Islet precursor cell (in vitro differentiated cells): ENCODE measurements around the gene MACROD1.
"Not testable (repeated sequence)": the region's sequence is repeated elsewhere in the genome, so short reads cannot be mapped to it uniquely, and the experiment has no call there.

Experiments used
- DNase-seq: peaks from one replicate; pipeline ENCODE4 v3.0.0-alpha.2; 2018

Gene MACROD1

GRCh38 chr11:64185175-64185692, 19.3 kb upstream of the MACROD1 start:
- DNase-seq, result no peak

- no peak for DNase-seq
These were observed 18.0 kb upstream of the MACROD1 start for GRCh38 chr11:64183890-64184289.

GRCh38 chr11:64181506-64182411, 15.8 kb upstream of the MACROD1 start:
- DNase-seq, result peak; percentile 98

GRCh38 chr11:64180891-64181290, 15.0 kb upstream of the MACROD1 start:
- DNase-seq, result no peak

GRCh38 chr11:64178951-64179639, 13.2 kb upstream of the MACROD1 start:
- no peak for DNase-seq

GRCh38 chr11:64178203-64178602, 12.3 kb upstream of the MACROD1 start:
- DNase-seq, result no peak

- no peak for DNase-seq
These were observed 10.8 kb upstream of the MACROD1 start for GRCh38 chr11:64176751-64177150.

- DNase-seq, result no peak
These were observed 7.9 kb upstream of the MACROD1 start for GRCh38 chr11:64173616-64174355.

- no peak for DNase-seq
These were observed 4.5 kb upstream of the MACROD1 start for GRCh38 chr11:64170419-64170818.

GRCh38 chr11:64165481-64165841, 452 bp downstream of the MACROD1 start:
- DNase-seq, result no peak

GRCh38 chr11:64164392-64165312, 1.3 kb downstream of the MACROD1 start:
- no peak for DNase-seq

- DNase-seq, result no peak
These were observed 2.0 kb downstream of the MACROD1 start for GRCh38 chr11:64163951-64164350.

- DNase-seq, result not testable (repeated sequence)
These were observed 3.1 kb downstream of the MACROD1 start for GRCh38 chr11:64162769-64163168.

GRCh38 chr11:64161037-64161436, 4.9 kb downstream of the MACROD1 start:
- DNase-seq, result no peak

- no peak for DNase-seq
These were observed 8.1 kb downstream of the MACROD1 start for GRCh38 chr11:64157631-64158394.

GRCh38 chr11:64156235-64157011, 9.5 kb downstream of the MACROD1 start:
- DNase-seq, result no peak

- no peak for DNase-seq
These were observed 12.1 kb downstream of the MACROD1 start for GRCh38 chr11:64153812-64154211.

- DNase-seq, result peak; percentile 79
These were observed 12.8 kb downstream of the MACROD1 start for GRCh38 chr11:64152841-64153691.

- DNase-seq, result no peak
These were observed 14.6 kb downstream of the MACROD1 start for GRCh38 chr11:64151337-64151736.
